ENCODE data around the gene MDK. TPM values are rescaled to one million over a fixed set of nuclear protein-coding genes. Genes with fewer than 3 reads are reported as not detected.

Gene MDK
- total RNA-seq, 1 experiment from 2014 or later: 286 TPM

GRCh38 chr11:46407635-46408034 is 26.2 kb downstream of the MDK start (continued):
- no peak for TF ChIP-seq REST (IDR thresholded peaks at IDR 0.05; ENCODE audit: low read depth)
- no peak for TF ChIP-seq TCF7L2 (IDR thresholded peaks at IDR 0.05; ENCODE audit: borderline replicate concordance, extremely low read depth, insufficient read depth, insufficient read length)
- TF ChIP-seq SRF (IDR thresholded peaks at IDR 0.05; ENCODE audit: low read depth): no peak
- no peak for TF ChIP-seq CTCF (IDR thresholded peaks at IDR 0.05 in 2 of 3, conservative IDR thresholded peaks at IDR 0.05 in 1 of 3; ENCODE audit: borderline replicate concordance in 1 of 3, insufficient read depth in 1 of 3, low read depth in 2 of 3, low read length in 2 of 3)

DNA sequence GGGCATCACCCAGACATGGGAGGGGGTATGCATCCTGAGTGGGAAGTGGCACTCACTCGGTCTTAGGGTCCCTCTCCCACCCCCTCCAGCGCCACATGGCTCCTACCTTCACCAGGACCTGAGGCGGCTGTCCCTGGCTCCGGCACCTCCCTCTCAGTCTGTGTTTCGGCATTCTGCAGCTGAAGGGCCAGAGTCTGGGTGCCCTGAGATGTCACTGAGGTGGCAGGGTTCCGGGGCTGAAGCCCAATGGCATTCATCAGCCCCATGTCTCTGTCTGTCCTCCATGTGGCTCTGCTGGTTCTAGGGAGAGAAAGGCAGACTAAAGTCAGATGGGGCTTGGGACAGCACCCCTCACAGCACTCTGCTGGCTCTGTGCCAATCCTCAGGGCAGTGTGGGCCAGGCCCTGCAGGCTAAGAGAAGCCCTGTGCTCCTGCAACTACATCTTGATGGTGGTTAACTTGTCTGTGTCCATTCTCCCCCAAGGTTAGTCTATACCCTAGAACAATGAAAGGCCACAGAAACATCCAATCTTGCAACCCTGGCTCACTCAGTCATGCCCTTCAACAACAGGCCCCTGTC is 27.0 kb downstream of the MDK start:
- Histone ChIP-seq H3K9me2 (ENCODE audit: insufficient read depth) (no peaks in the 10 kb centered on the region), H3K4me1 (ENCODE audit: control insufficient read depth in 1 of 2, insufficient read depth in 2 of 2, low read length in 2 of 2) (no peaks in the 10 kb centered on the region), H3K27me3 (ENCODE audit: insufficient read depth, low read length) (no peaks in the 10 kb centered on the region), H3K9ac (ENCODE audit: low read length) (no peak overlapping the region), H3K9me3 (ENCODE audit: control insufficient read depth in 1 of 2, insufficient read depth in 1 of 2, low read depth in 1 of 2, low read length in 2 of 2) (no peaks in the 10 kb centered on the region), H3K4me2 (ENCODE audit: low read length) (no peak overlapping the region), H3K4me3 (replicated peaks in 1 of 2; ENCODE audit: low read depth in 1 of 2, low read length in 2 of 2) (no peak overlapping the region), H3K36me3 (ENCODE audit: control insufficient read depth in 1 of 2, insufficient read depth in 2 of 2, low read length in 2 of 2) (no peaks in the 10 kb centered on the region; a peak in 1 of 4 replicates), H3K27ac (ENCODE audit: low read depth, low read length) (no peak overlapping the region), H3K79me2 (ENCODE audit: insufficient read depth, low read length) (no peaks in the 10 kb centered on the region), H4K20me1 (ENCODE audit: insufficient read depth) (no peaks in the 10 kb centered on the region), H2AFZ (ENCODE audit: low read depth, low read length, poor library complexity, severe bottlenecking) (no peak overlapping the region)
- ChIA-PET POLR2A (no interaction called here), RAD21 (ENCODE audit: low non-redundant PET in 1 of 2, low total read pairs in 2 of 2, uncharacterized antibody in 2 of 2, unreplicated experiment in 2 of 2) (no interaction called here), CTCF (no interaction called here)
- no TSS peak for BruUV-seq (replicated peaks)
- DNase-seq (ENCODE audit: low read depth, low spot score) (no peak), ATAC-seq (no peak)
- TF ChIP-seq EGR1 (IDR thresholded peaks at IDR 0.05; ENCODE audit: low read depth) (no peak), SIN3A (IDR thresholded peaks at IDR 0.05; ENCODE audit: low read depth) (no peak), RAD21 (IDR thresholded peaks at IDR 0.05; ENCODE audit: low read depth) (no peak), JUND (IDR thresholded peaks at IDR 0.05) (no peak)
- TF ChIP-seq, protein P1, sequence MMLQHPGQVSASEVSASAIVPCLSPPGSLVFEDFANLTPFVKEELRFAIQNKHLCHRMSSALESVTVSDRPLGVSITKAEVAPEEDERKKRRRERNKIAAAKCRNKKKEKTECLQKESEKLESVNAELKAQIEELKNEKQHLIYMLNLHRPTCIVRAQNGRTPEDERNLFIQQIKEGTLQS (IDR thresholded peaks at IDR 0.05): no peak
- intact Hi-C loops (cut with micrococcal nuclease): no loop called here
